NB4 (cell line): Measurements from ENCODE around the gene IL36G.

Experiments
- POLR2A ChIP-seq: IDR thresholded peaks from 2 replicates; pipeline ENCODE4 v1.6.1; 2011; ENCODE audit warnings: mild to moderate bottlenecking; ENCODE audit not compliant: insufficient read length; ENCODE audit errors: extremely low read depth
- TF ChIP-seq, protein P1 (sequence below): IDR thresholded peaks from one replicate; pipeline ENCODE4 v1.5.1; 2012; ENCODE audit warnings: low read depth, low read length
- TF ChIP-seq, protein P2 (sequence below): IDR thresholded peaks from 2 replicates; pipeline ENCODE4 v1.6.1; 2011; ENCODE audit warnings: low read depth, low read length

DNA sequence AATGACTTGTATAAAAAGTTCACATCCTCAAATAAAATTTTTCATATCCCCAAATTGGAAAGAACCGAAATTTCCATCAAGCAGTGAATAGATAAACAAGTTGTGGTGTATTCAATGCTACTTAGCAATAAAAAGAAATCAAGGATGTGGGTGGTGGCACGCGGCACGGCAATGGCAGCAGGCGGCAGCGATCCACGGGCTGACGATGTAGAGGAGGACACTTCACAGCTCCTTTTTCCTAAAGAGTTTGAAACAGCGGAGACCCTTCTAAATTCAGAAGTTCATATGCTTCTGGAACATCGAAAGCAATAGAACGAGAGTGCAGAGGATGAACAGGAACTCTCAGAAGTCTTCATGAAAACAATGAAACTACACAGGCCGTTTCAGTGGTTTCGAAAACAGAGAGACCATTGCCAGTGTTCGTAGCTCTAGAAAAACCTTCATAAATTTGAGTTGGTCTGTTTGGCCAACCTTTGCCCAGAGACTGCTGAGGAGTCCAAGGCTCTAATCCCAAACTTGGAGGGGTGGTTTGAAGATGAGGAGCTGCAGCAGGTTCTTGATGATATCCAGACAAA is 17.6 kb downstream of the IL36G start:
- TF ChIP-seq, protein P1, sequence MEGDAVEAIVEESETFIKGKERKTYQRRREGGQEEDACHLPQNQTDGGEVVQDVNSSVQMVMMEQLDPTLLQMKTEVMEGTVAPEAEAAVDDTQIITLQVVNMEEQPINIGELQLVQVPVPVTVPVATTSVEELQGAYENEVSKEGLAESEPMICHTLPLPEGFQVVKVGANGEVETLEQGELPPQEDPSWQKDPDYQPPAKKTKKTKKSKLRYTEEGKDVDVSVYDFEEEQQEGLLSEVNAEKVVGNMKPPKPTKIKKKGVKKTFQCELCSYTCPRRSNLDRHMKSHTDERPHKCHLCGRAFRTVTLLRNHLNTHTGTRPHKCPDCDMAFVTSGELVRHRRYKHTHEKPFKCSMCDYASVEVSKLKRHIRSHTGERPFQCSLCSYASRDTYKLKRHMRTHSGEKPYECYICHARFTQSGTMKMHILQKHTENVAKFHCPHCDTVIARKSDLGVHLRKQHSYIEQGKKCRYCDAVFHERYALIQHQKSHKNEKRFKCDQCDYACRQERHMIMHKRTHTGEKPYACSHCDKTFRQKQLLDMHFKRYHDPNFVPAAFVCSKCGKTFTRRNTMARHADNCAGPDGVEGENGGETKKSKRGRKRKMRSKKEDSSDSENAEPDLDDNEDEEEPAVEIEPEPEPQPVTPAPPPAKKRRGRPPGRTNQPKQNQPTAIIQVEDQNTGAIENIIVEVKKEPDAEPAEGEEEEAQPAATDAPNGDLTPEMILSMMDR = no peak
- TF ChIP-seq, protein P2, sequence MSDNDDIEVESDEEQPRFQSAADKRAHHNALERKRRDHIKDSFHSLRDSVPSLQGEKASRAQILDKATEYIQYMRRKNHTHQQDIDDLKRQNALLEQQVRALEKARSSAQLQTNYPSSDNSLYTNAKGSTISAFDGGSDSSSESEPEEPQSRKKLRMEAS = no peak
- no peak for TF ChIP-seq POLR2A
